HTERT RPE-1 (cell line): Measurements from ENCODE around the gene SNAPC2.
"Not testable (repeated sequence)": the region's sequence is repeated elsewhere in the genome, so short reads cannot be mapped to it uniquely, and the experiment has no call there.

Source experiments
- in situ Hi-C: fragments of 300-500 bp; cut with MboI; formaldehyde crosslinking; loops from 4 replicates; pipeline ENCODE4 v1.14.3; 2020; ENCODE audit warnings: low sequenced_read_pairs

SNAPC2 gene

GRCh38 chr19:7888145-7888825, 31.9 kb upstream of the SNAPC2 start, which contains the start of gene LRRC8E:
Gene LRRC8E, plus strand, starts transcription at chr19:7888510. Its CDS starts 7,094 bp downstream, at chr19:7895604.
- in situ Hi-C loops = no loop called here

GRCh38 chr19:7888826-7889217, 31.3 kb upstream of the SNAPC2 start:
- in situ Hi-C loops = no loop called here

- in situ Hi-C loops = not testable (repeated sequence)
These were observed 26.6 kb upstream of the SNAPC2 start for GRCh38 chr19:7893362-7894101.

GRCh38 chr19:7894612-7895309, 25.4 kb upstream of the SNAPC2 start:
- in situ Hi-C loops = no loop called here

GRCh38 chr19:7895565-7895964, 24.6 kb upstream of the SNAPC2 start:
- in situ Hi-C loops = no loop called here

- in situ Hi-C loops = no loop called here
These were observed 22.8 kb upstream of the SNAPC2 start for GRCh38 chr19:7897292-7897691.

GRCh38 chr19:7898967-7899366, 21.2 kb upstream of the SNAPC2 start:
- in situ Hi-C loops = no loop called here

GRCh38 chr19:7899751-7900378, 20.3 kb upstream of the SNAPC2 start:
- in situ Hi-C loops = no loop called here

GRCh38 chr19:7900401-7900870, 19.7 kb upstream of the SNAPC2 start:
- in situ Hi-C loops = no loop called here

GRCh38 chr19:7900931-7901330, 19.2 kb upstream of the SNAPC2 start:
- in situ Hi-C loops = no loop called here

- in situ Hi-C loops = no loop called here
These were observed 18.8 kb upstream of the SNAPC2 start for GRCh38 chr19:7901337-7901736.

GRCh38 chr19:7902796-7903243, 17.3 kb upstream of the SNAPC2 start:
- in situ Hi-C loops = no loop called here

- in situ Hi-C loops = no loop called here
These were observed 16.7 kb upstream of the SNAPC2 start, which contains the start of gene MAP2K7 for GRCh38 chr19:7903244-7904073. Gene MAP2K7, plus strand, starts transcription at chr19:7903877. Its CDS starts 68 bp downstream, at chr19:7903945.

- in situ Hi-C loops = no loop called here
These were observed 15.8 kb upstream of the SNAPC2 start for GRCh38 chr19:7904074-7905020.

- in situ Hi-C loops = no loop called here
These were observed 14.9 kb upstream of the SNAPC2 start for GRCh38 chr19:7905268-7905667.

- in situ Hi-C loops = no loop called here
These were observed 14.3 kb upstream of the SNAPC2 start for GRCh38 chr19:7905859-7906258.

- in situ Hi-C loops = no loop called here
These were observed 13.0 kb upstream of the SNAPC2 start for GRCh38 chr19:7907122-7907521.

- in situ Hi-C loops = no loop called here
These were observed 12.6 kb upstream of the SNAPC2 start for GRCh38 chr19:7907544-7907943.

GRCh38 chr19:7908078-7908699, 11.9 kb upstream of the SNAPC2 start:
- in situ Hi-C loops = no loop called here
